Measurements from ENCODE around the gene DLEC1.
"Not testable (repeated sequence)": the region's sequence is repeated elsewhere in the genome, so short reads cannot be mapped to it uniquely, and the experiment has no call there.

DLEC1 gene

GRCh38 chr3:38039899-38040261, 872 bp downstream of the DLEC1 start:
- DNase-seq, result peak; percentile 23

GRCh38 chr3:38040401-38040800, 1.4 kb downstream of the DLEC1 start:
- no peak for DNase-seq

- no peak for DNase-seq
These were observed 4.5 kb downstream of the DLEC1 start for GRCh38 chr3:38043486-38043885.

GRCh38 chr3:38046027-38046426, 7.0 kb downstream of the DLEC1 start:
- no peak for DNase-seq

GRCh38 chr3:38046821-38047220, 7.8 kb downstream of the DLEC1 start:
- no peak for DNase-seq

- no peak for DNase-seq
These were observed 8.9 kb downstream of the DLEC1 start for GRCh38 chr3:38047896-38048295.

- DNase-seq, result no peak
These were observed 10.5 kb downstream of the DLEC1 start for GRCh38 chr3:38049358-38050126.

GRCh38 chr3:38051131-38051530, 12.1 kb downstream of the DLEC1 start:
- no peak for DNase-seq

- DNase-seq, result not testable (repeated sequence)
These were observed 14.3 kb downstream of the DLEC1 start for GRCh38 chr3:38053286-38053685.

- DNase-seq, result not testable (repeated sequence)
These were observed 14.9 kb downstream of the DLEC1 start for GRCh38 chr3:38053813-38054498.

GRCh38 chr3:38054499-38055001, 15.5 kb downstream of the DLEC1 start:
- no peak for DNase-seq

GRCh38 chr3:38059148-38059547, 20.1 kb downstream of the DLEC1 start:
- no peak for DNase-seq

GRCh38 chr3:38059591-38059990, 20.6 kb downstream of the DLEC1 start:
- no peak for DNase-seq

- DNase-seq, result no peak
These were observed 23.8 kb downstream of the DLEC1 start for GRCh38 chr3:38062809-38063208.

- not testable (repeated sequence) for DNase-seq
These were observed 25.4 kb downstream of the DLEC1 start for GRCh38 chr3:38064453-38064852.

- no peak for DNase-seq
These were observed 28.7 kb downstream of the DLEC1 start for GRCh38 chr3:38067508-38068233.

- no peak for DNase-seq
These were observed 31.0 kb downstream of the DLEC1 start for GRCh38 chr3:38070013-38070412.

- not testable (repeated sequence) for DNase-seq
These were observed 38.1 kb downstream of the DLEC1 start for GRCh38 chr3:38077073-38077472.

GRCh38 chr3:38082296-38082695, 43.3 kb downstream of the DLEC1 start:
- DNase-seq, result not testable (repeated sequence)

- not testable (repeated sequence) for DNase-seq
These were observed 44.2 kb downstream of the DLEC1 start for GRCh38 chr3:38083254-38083653.

GRCh38 chr3:38083871-38084333, 44.9 kb downstream of the DLEC1 start:
- DNase-seq, result no peak

- DNase-seq, result no peak
These were observed 45.6 kb downstream of the DLEC1 start for GRCh38 chr3:38084334-38085310.

Measured in DMS53 (cell line).